Suprapubic skin (tissue), 4 donors: ENCODE results near the gene CLDN1. TPM values are rescaled to one million over a fixed set of nuclear protein-coding genes. Genes with fewer than 3 reads are reported as not detected.
A peak's percentile ranks its signal among the peaks of the same experiment; 100 is the strongest.

Source experiments
- DNase-seq, 2 donors: peaks; one replicate each; pipeline ENCODE4 v3.0.0-alpha.2; 2019; ENCODE audit warnings: low spot score in 2 of 2
- H3K27ac ChIP-seq: fragments of 200-600 bp; sonication (generic); one replicate; pipeline ENCODE4 v1.5.1; 2019
- H3K27me3 ChIP-seq: fragments of 200-600 bp; sonication (generic); one replicate; pipeline ENCODE4 v1.5.1; 2019
- H3K36me3 ChIP-seq: fragments of 200-600 bp; sonication (generic); one replicate; pipeline ENCODE4 v1.5.1; 2019
- H3K4me1 ChIP-seq: fragments of 200-600 bp; sonication (generic); one replicate; pipeline ENCODE4 v1.5.1; 2019
- H3K4me3 ChIP-seq: fragments of 200-600 bp; sonication (generic); one replicate; pipeline ENCODE4 v1.5.1; 2019; ENCODE audit warnings: mild to moderate bottlenecking
- H3K9me3 ChIP-seq: fragments of 200-600 bp; sonication (generic); one replicate; pipeline ENCODE4 v1.5.1; 2019
- EP300 ChIP-seq: sonication (generic); formaldehyde crosslinking; IDR thresholded peaks from one replicate; pipeline ENCODE4 v1.6.1; 2017; ENCODE audit warnings: antibody characterized with exemption
- POLR2A ChIP-seq, 2 donors: fragments of 450-650 bp; IDR thresholded peaks; one replicate each; pipeline ENCODE4 v1.6.1; 2017; ENCODE audit warnings: antibody characterized with exemption in 2 of 2, mild to moderate bottlenecking in 2 of 2, moderate library complexity in 2 of 2
- POLR2AphosphoS5 ChIP-seq, 3 donors: sonication (generic); formaldehyde crosslinking; IDR thresholded peaks; one replicate each; pipeline ENCODE4 v1.6.1; 2017; ENCODE audit warnings: antibody characterized with exemption in 3 of 3
- WGBS: methylation state at CpG from one replicate; pipeline ENCODE4 v1.1.5; 2018; 5-methylcytosine and 5-hydroxymethylcytosine counted together
- total RNA-seq, 4 donors: library from RNA; depleted of rRNA; stranded (reverse); fragments of >200 nt; gene quantifications; one replicate each; pipeline ENCODE4 v1.1.0, GENCODE V29; 2016
- TF ChIP-seq, protein P1 (sequence below), 2 donors: fragments of 200-600 bp in 1 of 2; fragments of 450-650 bp in 1 of 2; sonication (generic) in 1 of 2; IDR thresholded peaks; one replicate each; pipeline ENCODE4 v1.5.1; 2016 to 2019; ENCODE audit warnings: antibody characterized with exemption in 2 of 2, mild to moderate bottlenecking in 1 of 2, moderate library complexity in 1 of 2

Gene CLDN1
- total RNA-seq, 4 donors from 2014 or later = 524 to 822 (median 675) TPM

DNA sequence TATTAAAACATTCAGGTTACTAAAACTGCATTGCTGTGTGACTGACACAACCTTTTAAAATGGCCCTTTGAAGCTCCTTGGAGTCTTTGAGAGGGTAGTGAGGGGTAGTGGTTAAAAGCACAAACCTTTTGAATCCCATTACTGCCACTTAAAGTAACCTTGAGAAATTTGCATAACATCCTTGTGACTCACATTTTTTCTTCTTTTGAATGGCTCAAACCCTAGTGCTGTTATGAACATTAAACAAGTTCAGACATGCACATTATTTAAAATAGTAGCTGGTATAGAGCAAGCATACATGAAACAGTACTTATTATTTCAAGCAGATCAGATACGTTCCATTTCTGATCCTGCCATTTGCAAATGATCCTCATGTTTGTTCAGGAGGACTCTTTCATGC is 3.7 kb upstream of the CLDN1 start:
- no peaks in the 10 kb centered on the region for H3K9me3 ChIP-seq
- DNase-seq = no peak
- no peaks in the 10 kb centered on the region for H3K27me3 ChIP-seq
- TF ChIP-seq POLR2A (IDR thresholded peaks at IDR 0.05) (no peak), POLR2AphosphoS5 (IDR thresholded peaks at IDR 0.05) (no peak), EP300 (no peak)
- TF ChIP-seq, protein P1, sequence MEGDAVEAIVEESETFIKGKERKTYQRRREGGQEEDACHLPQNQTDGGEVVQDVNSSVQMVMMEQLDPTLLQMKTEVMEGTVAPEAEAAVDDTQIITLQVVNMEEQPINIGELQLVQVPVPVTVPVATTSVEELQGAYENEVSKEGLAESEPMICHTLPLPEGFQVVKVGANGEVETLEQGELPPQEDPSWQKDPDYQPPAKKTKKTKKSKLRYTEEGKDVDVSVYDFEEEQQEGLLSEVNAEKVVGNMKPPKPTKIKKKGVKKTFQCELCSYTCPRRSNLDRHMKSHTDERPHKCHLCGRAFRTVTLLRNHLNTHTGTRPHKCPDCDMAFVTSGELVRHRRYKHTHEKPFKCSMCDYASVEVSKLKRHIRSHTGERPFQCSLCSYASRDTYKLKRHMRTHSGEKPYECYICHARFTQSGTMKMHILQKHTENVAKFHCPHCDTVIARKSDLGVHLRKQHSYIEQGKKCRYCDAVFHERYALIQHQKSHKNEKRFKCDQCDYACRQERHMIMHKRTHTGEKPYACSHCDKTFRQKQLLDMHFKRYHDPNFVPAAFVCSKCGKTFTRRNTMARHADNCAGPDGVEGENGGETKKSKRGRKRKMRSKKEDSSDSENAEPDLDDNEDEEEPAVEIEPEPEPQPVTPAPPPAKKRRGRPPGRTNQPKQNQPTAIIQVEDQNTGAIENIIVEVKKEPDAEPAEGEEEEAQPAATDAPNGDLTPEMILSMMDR (IDR thresholded peaks at IDR 0.05) = no peak
- H3K36me3 ChIP-seq = no peaks in the 10 kb centered on the region
- peak overlapping the region; percentile 67 for H3K27ac ChIP-seq
- H3K4me3 ChIP-seq = no peak overlapping the region
- H3K4me1 ChIP-seq = peaks cover 22% of the 10 kb centered on the region
- 42% methylated on average over 1 of the region's 1 CpG for WGBS

DNA sequence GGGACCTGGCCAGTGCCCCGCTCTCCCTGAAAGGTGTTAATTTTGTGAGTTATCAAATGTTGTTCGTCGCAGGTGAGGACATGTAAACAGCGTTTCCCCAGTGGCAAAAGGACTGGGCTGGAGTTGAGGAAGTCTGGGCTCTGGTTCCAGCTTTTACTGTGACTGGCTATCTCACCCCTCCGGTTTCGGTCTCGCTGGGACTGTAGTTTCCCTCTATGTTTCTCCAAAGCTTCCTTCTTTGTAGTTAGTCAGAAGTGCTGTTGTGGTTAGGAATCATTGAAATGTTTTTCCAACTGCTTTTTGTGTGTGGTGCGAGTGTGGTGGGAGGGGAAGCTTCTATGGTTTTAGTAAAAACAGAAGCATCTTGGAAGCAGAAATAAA is 990 bp upstream of the CLDN1 start:
- peaks cover 22% of the 10 kb centered on the region for H3K4me1 ChIP-seq
- H3K4me3 ChIP-seq = peak overlapping the region; percentile 70
- DNase-seq = no peak
- H3K36me3 ChIP-seq = no peaks in the 10 kb centered on the region
- H3K27ac ChIP-seq = peak overlapping the region; percentile 86
- no peaks in the 10 kb centered on the region for H3K9me3 ChIP-seq
- 46% methylated on average over 8 of the region's 8 CpGs for WGBS
- no peaks in the 10 kb centered on the region for H3K27me3 ChIP-seq
- TF ChIP-seq, protein P1 (IDR thresholded peaks at IDR 0.05) = no peak
- TF ChIP-seq POLR2AphosphoS5 (IDR thresholded peaks at IDR 0.05) (no peak), POLR2A (IDR thresholded peaks at IDR 0.05) (no peak), EP300 (no peak)

DNA sequence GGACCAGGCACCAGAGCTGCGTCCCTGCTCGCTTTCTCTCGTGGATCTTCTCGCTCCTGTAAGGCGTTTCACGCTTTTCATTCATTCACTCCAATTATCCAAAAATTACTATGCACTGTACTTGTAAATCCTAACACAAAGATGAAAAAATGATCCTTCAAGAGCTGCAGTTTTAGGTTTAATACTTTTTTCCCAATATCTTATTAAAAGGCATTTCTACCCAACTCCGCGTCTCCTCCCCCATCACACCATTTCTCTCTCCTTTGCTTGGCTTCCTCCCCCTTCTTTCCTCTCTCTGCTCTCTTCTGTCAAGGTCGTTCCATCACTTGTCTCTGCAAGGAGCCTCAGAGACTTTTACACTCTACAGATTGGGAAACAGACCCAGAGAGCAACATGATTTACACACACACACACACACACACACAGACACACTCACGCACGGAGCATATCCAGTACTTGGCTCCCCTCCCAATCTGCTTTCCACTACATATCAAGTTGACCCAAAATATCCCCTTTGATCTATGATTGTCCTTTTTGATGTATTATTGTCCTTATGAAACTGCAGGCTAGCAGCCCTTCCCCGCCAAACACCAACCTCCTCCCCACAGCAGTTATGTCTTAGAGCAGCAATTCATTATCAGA is 479 bp upstream of the CLDN1 start:
- no peaks in the 10 kb centered on the region for H3K27me3 ChIP-seq
- peaks cover 22% of the 10 kb centered on the region for H3K4me1 ChIP-seq
- no peaks in the 10 kb centered on the region for H3K9me3 ChIP-seq
- peak overlapping the region; percentile 86 for H3K27ac ChIP-seq
- no peak for TF ChIP-seq POLR2A (IDR thresholded peaks at IDR 0.05)
- no peak for TF ChIP-seq POLR2AphosphoS5 (IDR thresholded peaks at IDR 0.05)
- no peak for TF ChIP-seq EP300
- TF ChIP-seq, protein P1 (IDR thresholded peaks at IDR 0.05) = no peak
- 8% methylated on average over 12 of the region's 12 CpGs for WGBS
- H3K36me3 ChIP-seq = no peaks in the 10 kb centered on the region
- peak overlapping the region; percentile 70 for H3K4me3 ChIP-seq
- no peak for DNase-seq

DNA sequence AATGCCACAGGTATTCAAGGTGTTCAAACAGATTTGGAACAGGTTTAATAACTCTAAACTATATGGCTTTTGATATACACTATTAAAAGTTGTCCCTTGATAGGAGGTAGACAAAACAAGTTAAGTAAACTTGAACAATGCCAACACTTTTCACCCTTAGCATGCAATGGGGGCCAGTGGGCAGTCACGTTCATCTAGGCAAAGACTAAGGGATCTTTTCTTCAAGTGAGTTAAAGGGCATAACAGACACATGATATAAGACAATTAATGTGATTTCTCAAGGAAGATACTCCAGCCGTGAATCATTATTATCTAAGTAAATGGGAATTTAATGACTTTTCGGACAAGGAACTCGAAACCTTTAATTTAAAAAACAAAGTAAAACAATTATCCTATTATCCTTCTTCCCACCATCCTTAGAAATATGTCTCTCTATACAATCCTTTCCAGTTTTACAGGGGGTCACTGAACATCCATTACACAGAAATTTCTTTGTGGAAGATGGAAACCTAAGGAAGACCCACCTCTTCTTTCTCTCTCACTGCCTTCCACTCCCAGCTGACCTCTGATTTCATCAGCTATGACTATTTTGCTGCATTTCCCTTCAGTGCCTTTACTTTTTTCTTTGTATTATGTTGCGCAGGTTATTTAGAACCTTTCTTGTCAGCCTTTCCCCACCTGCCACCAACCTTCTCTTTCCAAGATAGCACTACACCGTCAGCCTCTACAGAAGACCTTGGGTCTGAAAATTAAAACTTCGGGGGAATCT is 1.5 kb downstream of the CLDN1 start:
- Histone ChIP-seq H3K4me3 (peak overlapping the region; percentile 70), H3K36me3 (no peaks in the 10 kb centered on the region), H3K9me3 (no peaks in the 10 kb centered on the region), H3K4me1 (peaks cover 9% of the 10 kb centered on the region), H3K27ac (peak overlapping the region; percentile 86), H3K27me3 (no peaks in the 10 kb centered on the region)
- TF ChIP-seq POLR2AphosphoS5 (IDR thresholded peaks at IDR 0.05) (no peak), EP300 (no peak), POLR2A (IDR thresholded peaks at IDR 0.05) (no peak)
- TF ChIP-seq, protein P1 (IDR thresholded peaks at IDR 0.05) = no peak
- 59% methylated on average over 7 of the region's 7 CpGs for WGBS
- DNase-seq = no peak

DNA sequence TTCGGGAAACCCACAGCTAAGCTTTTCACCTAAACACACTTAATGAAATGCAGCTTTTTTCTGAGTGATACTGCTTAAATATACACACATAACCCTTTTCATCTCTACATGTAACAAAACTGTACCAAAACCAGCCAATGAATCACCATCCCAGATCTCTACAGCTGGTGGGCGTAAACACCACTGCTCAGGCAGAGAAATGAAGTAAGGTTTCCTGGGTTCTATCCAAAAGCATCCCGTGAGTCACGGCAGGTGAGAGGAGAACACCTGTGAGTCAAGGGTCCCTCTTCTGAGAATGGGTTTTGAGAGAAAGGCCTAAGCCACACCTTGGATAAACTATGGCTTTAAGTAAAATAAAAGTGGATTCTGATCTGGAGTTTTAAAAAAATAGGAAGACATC is 2.6 kb downstream of the CLDN1 start:
- Histone ChIP-seq H3K4me3 (peak overlapping the region; percentile 70), H3K4me1 (peaks cover 9% of the 10 kb centered on the region)
- WGBS = 59% methylated on average over 4 of the region's 4 CpGs

More for the DNA sequence above, 2.6 kb downstream of the CLDN1 start:
- Histone ChIP-seq H3K9me3 (no peaks in the 10 kb centered on the region), H3K27ac (peak overlapping the region; percentile 86), H3K27me3 (no peaks in the 10 kb centered on the region), H3K36me3 (no peaks in the 10 kb centered on the region)
- TF ChIP-seq EP300 = no peak
- TF ChIP-seq POLR2AphosphoS5 (IDR thresholded peaks at IDR 0.05) = no peak
- TF ChIP-seq, protein P1 (IDR thresholded peaks at IDR 0.05) = no peak
- DNase-seq = no peak
